GM21423 (cell line): ENCODE results near the gene VPS37B.
A peak's percentile ranks its signal among the peaks of the same experiment; 100 is the strongest.
"Not testable (repeated sequence)": the region's sequence is repeated elsewhere in the genome, so short reads cannot be mapped to it uniquely, and the experiment has no call there.

ENCODE experiments used
- ATAC-seq: cut with Tn5 transposase; IDR thresholded peaks from one replicate; pipeline ENCODE4 v1.9.1; 2021; ENCODE audit warnings: mild to moderate bottlenecking, moderate library complexity; ENCODE audit not compliant: unreplicated experiment

The VPS37B gene

DNA sequence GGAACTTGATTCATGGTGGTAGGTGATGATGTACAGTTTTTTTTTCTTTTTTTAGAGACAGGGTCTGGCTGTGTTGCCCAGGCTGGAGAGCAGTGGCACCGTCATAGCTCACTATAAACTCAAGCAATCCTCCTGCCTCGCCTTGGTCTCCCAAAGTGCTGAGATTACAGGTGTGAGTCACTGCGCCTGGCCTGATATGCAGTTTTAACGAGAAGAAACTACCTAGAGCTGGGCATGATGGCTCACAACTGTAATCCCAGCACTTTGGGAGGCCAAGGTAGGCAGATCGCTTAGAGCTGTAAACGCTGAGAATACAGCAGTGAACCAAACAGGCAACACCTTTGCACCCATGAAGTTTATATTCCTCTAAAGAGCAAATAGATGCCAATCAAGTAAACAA lies 13.0 kb upstream of the VPS37B start:
- no peak for ATAC-seq

DNA sequence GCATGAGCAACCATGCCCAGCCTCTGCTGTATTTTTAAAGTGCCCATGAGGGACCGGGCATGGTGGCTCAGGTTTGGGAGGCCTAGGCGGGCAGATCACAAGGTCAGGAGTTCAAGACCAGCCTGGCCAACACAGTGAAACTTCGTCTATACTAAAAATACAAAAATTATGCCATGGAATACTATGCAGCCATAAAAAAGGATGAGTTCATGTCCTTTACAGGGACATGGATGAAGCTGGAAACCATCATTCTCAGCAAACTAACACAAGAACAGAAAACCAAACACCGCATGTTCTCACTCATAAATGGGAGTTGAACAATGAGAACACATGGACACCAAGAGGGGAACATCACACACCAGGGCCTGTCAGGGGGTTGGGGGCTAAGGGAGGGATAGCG lies 9.3 kb upstream of the VPS37B start:
- ATAC-seq, result not testable (repeated sequence)

GRCh38 chr12:122903693-122904034 lies 7.7 kb upstream of the VPS37B start:
- ATAC-seq, result no peak

DNA sequence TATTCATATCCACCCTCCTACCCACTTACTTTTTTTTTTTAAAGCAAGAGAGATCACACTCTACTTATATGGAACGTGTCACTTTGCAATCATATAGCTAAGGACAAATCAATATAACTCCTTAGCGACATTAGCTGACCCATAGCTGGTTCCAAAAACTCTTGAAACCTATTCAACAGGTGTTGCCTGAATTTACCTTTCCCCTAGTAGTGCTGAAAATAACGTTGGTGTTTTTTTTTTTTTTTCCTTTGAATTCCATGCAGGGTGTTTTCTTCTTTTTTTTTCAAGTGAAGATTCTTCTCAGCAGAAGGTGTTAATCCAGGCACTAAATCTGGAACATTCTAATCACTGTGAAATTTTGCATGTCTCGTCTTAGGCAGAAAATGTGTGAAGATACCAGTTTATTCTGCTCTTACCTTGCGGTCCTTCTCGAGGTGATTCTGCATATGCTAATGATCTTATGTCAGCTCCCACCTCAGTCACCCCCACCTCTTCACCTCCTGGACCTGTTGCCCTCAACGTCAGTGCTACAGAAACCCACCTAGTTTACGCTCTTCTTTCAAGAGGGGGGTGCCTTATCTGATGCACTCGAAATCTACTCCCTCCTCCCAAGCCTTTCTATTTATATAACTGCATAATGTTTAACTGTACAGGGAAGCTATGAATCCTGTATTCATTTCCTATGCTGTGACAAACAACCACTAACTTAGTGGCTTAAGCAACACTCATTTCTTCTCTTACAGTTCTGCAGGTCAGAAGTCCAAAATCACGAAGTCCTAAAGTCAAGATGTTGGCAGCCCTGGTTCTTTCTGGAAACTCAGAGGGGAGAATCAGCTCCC lies 7.1 kb upstream of the VPS37B start:
- no peak for ATAC-seq

DNA sequence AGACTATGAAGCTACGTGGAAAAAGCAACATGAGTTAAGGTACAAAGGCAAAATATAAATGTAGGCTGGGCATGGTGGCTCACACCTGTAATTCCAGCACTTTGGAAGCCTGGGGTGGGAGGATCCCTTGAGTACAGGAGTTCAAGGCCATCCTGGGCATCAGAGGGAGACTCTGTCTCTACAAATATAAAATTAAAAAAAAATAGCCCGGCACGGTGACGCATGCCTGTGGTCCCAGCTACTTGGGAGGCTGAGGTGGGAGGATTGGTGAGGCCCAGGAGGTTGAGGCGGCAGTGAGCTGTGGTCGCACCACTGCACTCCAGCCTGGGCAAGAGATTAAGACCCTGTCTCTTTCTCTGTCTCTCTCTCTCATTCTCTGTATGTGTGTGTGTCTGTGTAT lies 4.0 kb upstream of the VPS37B start:
- ATAC-seq, result no peak

GRCh38 chr12:122896662-122897061 lies 738 bp upstream of the VPS37B start:
- no peak for ATAC-seq

GRCh38 chr12:122895320-122895703 lies 612 bp downstream of the VPS37B start:
- ATAC-seq, result no peak

GRCh38 chr12:122894193-122895121 lies 1.5 kb downstream of the VPS37B start:
- no peak for ATAC-seq

GRCh38 chr12:122893208-122894153 lies 2.4 kb downstream of the VPS37B start:
- ATAC-seq, result no peak

- ATAC-seq, result not testable (repeated sequence)
Measured at GRCh38 chr12:122892724-122893123, 3.2 kb downstream of the VPS37B start.

GRCh38 chr12:122891661-122892525 lies 4.0 kb downstream of the VPS37B start:
- ATAC-seq, result no peak

DNA sequence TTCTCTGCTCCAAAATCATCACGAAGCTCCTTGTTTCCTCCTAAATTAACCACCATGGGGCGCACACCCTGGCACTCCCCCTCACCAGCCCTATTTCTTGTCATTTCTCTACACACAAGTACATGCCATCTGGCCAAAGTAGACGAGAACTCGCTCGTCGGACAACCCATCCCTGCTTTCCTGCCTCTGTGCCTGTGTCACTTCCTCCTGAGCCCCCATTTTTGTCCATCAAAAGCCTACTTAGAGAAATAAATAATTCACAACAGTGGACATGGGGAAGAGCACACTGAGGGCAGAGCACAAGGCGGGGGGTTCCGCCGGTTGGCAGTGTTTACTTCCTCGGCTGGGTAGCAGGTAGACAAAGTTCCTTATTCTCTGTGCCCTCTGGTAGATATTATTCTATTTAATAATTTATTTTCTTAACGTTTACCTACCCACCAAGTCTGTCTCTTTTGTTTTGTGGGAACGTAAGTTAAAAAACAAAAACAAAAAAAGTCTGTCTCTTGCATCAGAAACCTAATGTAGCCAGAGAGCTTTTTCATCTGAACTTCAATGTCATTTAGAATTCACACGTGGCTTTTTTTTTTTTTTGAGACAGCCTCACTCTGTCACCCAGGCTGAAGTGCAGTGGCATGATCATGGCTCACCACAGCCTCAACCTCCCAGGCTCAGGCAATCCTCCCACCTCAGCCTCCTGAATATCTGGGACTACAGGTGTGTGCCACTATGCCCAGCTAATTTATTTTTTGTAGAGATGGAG lies 6.0 kb downstream of the VPS37B start:
- no peak for ATAC-seq

GRCh38 chr12:122888232-122888752 lies 7.6 kb downstream of the VPS37B start:
- no peak for ATAC-seq

DNA sequence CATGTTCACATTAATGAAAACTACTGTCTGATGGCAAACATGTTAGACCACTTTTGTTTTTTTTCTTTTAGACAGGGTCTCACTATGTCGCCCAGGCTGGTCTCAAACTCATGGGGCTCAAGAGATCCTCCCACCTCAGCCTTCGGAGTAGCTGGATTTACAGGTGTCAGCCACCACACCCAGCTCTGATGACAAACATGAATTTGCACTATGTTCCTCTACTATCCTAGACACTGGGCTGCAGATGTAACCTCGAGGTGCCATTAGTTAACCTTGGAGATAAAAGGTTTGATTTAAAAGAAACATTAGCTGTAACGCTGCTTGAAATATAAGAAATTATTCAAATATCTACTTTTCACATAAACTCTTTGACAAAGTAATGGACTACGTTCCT lies 8.1 kb downstream of the VPS37B start:
- peak; percentile 18 for ATAC-seq

DNA sequence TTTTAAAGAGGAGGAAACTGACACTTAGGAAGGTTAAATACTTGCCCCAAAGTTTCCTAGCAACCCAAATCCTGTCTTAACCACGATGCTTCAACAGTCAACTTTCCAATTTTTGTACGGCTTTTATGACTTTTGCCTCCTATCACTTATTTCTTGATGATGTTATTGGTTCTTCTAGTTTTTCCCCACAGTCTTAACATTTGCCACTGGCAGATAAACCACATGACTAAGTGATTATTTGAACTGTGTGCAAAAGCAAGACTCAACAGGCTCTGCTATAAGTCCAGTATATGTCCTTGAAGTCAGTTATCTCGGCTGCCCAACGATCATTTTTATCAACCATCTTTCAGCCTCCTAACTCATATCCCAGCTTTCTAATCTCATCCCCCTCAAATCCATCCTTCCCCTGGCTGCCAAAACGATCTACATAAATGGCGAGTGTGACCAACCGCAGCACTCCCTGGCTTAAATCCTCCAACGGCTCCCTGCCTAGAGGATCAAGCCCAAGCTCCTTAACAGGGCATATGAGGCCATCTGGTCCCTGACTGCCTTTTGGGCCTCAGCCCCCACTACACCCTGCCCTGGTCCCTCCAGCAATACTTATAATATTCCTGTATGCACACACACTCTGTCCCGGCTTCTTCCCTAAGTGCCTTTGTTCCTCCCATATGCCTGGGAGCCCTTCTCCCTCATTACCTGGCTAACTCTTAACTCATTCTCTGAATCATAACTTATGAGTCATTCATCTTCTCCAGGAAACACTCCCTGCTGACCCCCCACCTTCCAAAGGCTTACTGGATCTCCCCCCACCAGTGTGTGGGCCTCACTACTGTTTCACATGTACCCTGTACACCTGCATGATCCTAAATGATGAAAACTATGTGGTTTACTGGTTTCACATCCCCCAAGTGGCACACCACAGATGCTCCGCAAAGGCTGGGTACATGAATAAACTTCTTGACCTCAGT lies 8.8 kb downstream of the VPS37B start:
- peak; percentile 75 for ATAC-seq

DNA sequence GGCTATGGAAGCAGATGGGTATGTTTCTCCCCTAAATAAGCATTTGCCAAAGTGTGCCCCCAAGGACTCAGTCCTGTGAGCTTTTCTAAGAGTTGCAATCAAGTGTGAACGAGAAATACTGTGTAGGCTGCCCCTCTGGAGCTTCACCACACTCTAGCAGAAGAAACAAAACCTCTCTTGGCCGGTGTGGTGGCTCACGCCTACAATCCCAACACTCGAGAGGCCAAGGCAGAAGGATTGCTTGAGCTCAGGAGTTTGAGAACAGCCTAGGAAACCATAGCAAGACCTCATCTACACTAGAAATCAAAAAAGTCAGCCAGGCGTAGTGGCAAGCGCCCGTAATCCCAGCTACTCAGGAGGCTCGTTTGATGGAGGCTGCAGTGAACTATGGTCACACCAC lies 9.8 kb downstream of the VPS37B start:
- no peak for ATAC-seq

GRCh38 chr12:122884860-122885259 lies 11.1 kb downstream of the VPS37B start:
- ATAC-seq, result no peak
